ENCODE measurements around the gene POPDC2.
"Not testable (repeated sequence)": the region's sequence is repeated elsewhere in the genome, so short reads cannot be mapped to it uniquely, and the experiment has no call there.

POPDC2 gene

GRCh38 chr3:119613201-119613600 is 47.2 kb downstream of the POPDC2 start:
- DNase-seq (ENCODE audit: low read depth): no peak

DNA sequence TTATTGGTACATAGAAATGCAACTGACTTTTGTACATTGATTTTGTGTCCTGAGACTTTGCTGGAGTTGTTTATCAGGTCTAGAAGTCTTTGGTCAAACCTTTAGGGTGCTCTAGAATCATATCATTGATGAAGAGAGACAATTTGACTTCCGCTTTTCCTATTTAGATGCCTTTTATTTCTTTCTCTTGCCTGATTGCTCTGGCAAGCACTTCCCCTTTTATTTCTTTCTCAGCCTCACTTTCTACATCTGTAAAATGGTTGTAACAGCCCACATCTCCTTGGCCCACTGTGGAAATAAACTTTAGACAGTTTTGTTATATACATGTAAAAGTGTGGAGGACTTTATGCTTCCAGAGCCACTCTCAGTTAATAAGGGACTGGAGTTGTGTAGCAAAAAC is 48.7 kb downstream of the POPDC2 start:
- DNase-seq (ENCODE audit: low read depth): no peak

DNA sequence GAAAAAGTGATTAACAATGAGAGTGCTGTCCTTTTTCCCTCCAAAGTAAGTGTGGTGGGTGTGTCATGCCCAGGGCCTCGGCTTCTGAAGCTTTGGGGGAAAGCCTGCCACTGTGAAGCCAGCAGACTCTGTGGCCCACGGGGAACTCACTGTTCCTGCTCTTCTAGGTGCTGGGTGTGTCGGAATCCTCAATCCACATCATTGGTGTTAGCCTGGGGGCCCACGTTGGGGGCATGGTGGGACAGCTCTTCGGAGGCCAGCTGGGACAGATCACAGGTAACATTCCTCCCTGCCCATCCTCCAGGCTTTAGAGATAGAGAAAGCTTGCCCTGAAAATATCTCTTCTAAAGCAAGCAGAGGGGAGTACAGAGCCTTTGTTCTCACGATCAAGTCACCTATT is 51.1 kb downstream of the POPDC2 start:
- no peak for DNase-seq (ENCODE audit: low read depth)

- DNase-seq (ENCODE audit: low read depth): no peak
Observed at GRCh38 chr3:119608405-119609000, 51.9 kb downstream of the POPDC2 start.

DNA sequence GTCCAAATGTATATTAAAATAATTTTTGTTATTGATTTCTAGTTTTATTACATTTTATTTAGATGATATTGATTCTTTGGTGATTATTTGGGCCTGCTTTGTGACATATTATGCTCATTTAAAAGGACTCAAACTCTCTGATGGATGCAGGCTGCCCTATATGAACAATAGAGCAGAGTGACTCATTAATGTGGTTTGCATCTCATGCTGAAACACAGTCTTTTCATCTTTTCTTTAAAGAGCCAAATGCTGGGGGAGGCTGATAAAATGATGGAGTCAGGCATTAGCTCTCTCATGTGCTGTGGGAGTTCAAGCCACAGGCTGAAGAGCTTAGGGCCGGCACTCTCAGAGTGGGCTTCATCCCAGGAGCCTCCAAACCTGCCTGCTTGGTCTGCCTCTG is 55.5 kb downstream of the POPDC2 start:
- no peak for DNase-seq (ENCODE audit: low read depth)

DNA sequence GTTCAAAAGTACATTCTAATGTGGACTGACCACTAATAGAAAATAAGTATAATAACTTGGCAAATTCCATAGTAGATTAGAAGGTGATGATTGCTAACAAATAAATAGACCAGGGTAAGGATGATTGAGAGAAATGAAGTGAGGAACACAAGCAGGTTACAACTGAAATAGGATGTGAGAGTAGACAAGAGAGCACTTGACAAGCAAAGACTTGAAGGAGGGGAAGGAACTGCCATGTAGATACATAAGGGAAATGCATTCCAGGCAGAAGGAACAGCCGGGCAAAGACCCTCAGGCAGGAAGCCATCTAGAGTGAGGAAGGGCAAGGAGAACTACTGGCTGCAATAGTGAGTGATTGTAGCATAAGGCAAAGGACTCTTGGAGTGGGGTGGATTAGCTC is 57.7 kb downstream of the POPDC2 start:
- DNase-seq (ENCODE audit: low read depth): no peak

GRCh38 chr3:119601154-119601553 is 59.2 kb downstream of the POPDC2 start:
- no peak for DNase-seq (ENCODE audit: low read depth)

DNA sequence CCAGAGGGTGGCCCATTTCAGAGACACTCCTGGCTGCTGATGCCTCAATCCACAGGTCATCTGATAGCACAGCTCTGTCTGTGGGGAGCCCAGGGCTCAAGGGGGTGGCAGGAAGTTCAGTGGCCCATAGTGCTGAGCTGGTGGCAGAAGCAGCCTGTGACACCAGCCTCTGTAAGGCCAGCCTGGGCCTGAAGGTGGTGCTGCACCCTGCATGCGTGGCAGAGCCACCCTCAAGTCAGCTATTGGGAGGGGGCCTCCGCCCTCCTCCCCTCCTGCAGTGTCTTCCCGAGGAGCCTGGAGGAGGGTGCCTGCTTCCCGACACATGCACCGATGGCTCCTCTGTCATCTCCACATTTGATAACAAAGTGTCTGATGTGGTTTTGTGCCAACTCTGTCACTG is 59.7 kb downstream of the POPDC2 start:
- DNase-seq (ENCODE audit: low read depth): no peak

GRCh38 chr3:119599558-119600174 is 60.7 kb downstream of the POPDC2 start:
- no peak for DNase-seq (ENCODE audit: low read depth)

DNA sequence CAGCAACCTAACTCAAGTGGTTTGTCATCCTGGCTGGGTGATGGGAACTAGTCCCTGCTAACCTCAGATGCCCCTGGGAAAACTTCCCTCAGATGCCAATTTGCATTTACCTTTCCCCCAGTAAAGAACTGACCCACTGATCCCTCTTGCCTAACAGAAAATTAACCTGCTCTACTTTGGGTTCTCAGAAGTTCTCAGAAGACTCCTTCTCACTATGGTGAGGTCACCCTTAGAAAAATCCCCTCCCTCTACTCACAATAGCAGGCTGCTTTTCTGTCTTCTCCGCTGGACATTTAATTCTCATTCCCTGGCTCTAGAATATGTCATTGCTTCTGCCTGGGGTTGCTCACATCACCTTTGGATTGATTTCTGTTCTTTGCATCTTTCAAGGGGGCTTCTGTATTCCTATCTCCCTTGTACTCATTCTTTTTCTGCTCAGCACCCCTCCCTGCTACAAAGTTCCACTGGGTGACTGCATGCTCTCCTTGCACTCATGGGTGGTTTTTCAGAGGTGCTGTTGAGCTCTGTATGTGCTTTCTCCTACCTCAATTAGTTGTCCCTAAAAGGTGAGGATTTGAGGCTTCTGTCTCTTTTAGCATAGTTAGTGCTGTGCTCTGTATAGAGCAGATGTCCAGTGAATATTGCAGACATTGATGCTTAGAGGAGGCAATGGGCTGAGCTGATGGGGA is 61.8 kb downstream of the POPDC2 start:
- DNase-seq (ENCODE audit: low read depth): no peak

DNA sequence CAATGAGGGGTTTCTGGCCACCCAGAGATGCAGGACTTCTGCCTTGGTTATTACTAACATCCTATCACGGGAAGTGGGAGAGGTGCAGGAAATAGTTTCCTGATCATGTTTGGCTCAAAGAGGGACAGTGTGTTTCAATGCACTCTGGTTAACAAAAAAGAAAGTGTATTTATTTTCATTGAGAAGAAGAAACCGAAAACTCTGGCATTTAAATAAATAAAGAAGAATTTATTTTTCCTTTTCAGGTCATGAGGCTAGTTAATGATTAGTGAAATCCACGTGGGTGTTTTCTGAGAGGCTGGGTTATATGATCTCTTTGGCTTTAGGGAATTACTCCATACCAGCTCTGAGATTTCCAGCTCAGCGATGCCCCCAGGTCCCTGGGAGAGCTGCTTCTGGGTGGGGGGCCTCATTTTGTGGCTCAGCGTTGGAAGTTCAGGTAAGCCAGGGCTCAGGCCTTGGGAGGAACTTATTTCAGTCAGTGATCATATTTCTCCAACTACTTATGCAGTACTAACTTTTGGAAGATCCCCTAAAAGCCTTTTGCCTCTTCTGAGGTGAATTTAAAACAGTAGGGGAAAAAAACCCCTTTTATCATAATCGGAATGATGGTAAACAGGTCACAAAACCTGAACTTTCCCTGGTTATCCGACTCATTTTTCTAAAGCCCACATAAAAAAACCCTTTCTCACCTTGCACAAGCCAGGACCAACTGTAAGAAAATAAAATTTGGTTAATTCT is 62.7 kb downstream of the POPDC2 start, which contains the start of gene PLA1A:
Gene PLA1A (plus strand): TSS at position 338 of the 741 bp plus-strand sequence. CDS start 29 bp downstream, at position 367.
- DNase-seq (ENCODE audit: low read depth): no peak

GRCh38 chr3:119596398-119596797 is 64.0 kb downstream of the POPDC2 start:
- DNase-seq (ENCODE audit: low read depth): no peak

DNA sequence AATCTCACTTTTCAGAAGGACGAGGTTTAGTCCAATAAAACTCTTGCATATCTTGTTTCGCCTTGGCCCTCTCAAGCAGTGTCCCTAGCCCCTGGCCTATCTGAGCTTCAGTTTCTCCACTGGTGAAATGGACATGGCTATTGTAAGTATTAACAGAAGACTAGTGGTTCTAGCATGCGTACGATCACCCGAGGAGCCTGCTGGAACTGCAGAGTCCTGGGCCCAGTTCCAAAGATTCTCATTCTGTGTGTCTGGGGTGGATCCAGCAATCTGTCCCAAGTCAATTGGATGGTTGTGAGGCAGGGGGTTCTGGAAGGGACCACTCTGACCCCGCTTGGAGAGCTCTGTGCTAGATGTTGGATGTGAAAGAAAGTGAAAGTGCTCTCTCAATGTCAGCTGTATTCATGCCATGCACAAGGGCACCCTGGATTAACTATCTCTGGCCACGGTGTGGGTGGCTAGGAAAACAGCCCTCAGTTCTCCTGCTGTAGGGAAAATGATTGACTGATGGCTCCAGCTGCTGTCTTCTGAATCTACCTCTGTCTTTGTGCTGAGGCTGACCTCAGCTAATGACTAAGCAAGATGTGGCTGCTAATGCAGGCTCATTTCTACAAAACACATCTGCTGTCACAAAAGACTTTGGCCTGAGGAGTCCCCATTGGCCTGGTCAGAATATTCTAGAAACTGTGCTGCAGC is 64.6 kb downstream of the POPDC2 start:
- DNase-seq (ENCODE audit: low read depth): no peak

DNA sequence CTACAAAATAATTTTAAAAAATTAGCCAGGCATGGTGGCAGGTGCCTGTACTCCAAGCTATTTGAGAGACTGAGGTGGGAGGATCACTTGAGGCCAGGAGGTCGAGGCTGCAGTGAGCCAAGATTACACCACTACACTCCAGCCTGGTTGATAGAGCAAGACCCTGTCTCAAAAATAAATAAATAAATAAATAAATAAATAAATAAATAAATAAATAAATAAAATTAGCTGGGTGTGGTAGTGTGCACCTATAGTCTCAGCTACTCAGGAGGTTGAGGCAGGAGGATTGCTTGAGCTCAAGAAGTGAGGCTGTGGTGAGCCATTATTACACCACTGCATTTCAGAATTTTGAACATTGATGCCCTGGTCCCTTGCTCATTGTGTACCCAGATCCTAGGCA is 65.5 kb downstream of the POPDC2 start:
- DNase-seq (ENCODE audit: low read depth): not testable (repeated sequence)

DNA sequence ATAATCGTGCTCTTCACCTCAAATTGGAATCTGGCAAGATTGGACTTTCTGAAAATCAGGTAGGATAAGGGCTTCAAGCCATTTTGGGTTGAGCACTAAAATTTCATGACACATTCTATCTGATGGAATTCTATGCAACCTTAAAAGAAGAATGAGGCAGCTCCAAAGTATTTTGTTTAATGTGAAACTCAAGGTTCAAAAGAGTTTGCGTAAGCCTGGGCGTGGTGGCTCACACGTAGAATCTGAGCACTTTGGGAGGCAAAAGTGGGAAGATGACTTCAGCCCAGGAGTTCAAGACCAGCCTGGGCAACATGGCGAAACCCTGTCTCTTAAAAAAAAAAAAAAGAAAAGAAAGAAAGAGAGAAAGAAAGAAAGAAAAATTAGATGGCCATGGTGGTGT is 66.3 kb downstream of the POPDC2 start:
- no peak for DNase-seq (ENCODE audit: low read depth)

- DNase-seq (ENCODE audit: low read depth): no peak
Observed at GRCh38 chr3:119592861-119593260, 67.5 kb downstream of the POPDC2 start.

Data from GM04503 (cell line).